ENCODE data around the gene OR2C3.

- TF ChIP-seq CTCF (IDR thresholded peaks at IDR 0.05; ENCODE audit: low read depth, low read length, poor library complexity, severe bottlenecking) (no peak), EZH2phosphoT487 (IDR thresholded peaks at IDR 0.05; ENCODE audit: borderline replicate concordance, low read length) (no peak)
These were observed 29.4 kb downstream of the OR2C3 start for GRCh38 chr1:247506831-247507230.
